GM19452 (cell line): Measurements from ENCODE around the gene OAS2.

ENCODE experiments used
- ATAC-seq: cut with Tn5 transposase; IDR thresholded peaks from one replicate; pipeline ENCODE4 v1.9.1; 2021; ENCODE audit not compliant: unreplicated experiment

Gene OAS2

GRCh38 chr12:113056631-113057488 lies 78.5 kb downstream of the OAS2 start, which contains the start of gene DTX1:
DTX1 (plus strand) TSS chr12:113056730; CDS start chr12:113058193, 1,463 bp downstream.
- ATAC-seq, result no peak

- ATAC-seq, result no peak
These were observed 79.5 kb downstream of the OAS2 start for GRCh38 chr12:113057565-113058485.

GRCh38 chr12:113058553-113058952 lies 80.2 kb downstream of the OAS2 start:
- ATAC-seq, result no peak

- ATAC-seq, result no peak
These were observed 80.8 kb downstream of the OAS2 start for GRCh38 chr12:113059071-113059595.

GRCh38 chr12:113060336-113060960 lies 82.1 kb downstream of the OAS2 start:
- ATAC-seq, result no peak

GRCh38 chr12:113061061-113061694 lies 82.9 kb downstream of the OAS2 start:
- ATAC-seq, result no peak
